K562 (cell line): ENCODE measurements around the gene XPC. TPM values are rescaled to one million over a fixed set of nuclear protein-coding genes. Genes with fewer than 3 reads are reported as not detected.

ENCODE experiments used
- ARID3A ChIP-seq: IDR thresholded peaks from 2 replicates; pipeline ENCODE4 v1.6.1; 2012; ENCODE audit warnings: low read depth, low read length, improper control_type of control experiment, borderline replicate concordance
- CCNT2 ChIP-seq: IDR thresholded peaks from 2 replicates; pipeline ENCODE4 v1.6.1; 2011; ENCODE audit warnings: borderline replicate concordance, low read depth, mild to moderate bottlenecking, moderate library complexity, mixed read lengths, low read length; ENCODE audit not compliant: insufficient read length; ENCODE audit errors: extremely low read depth
- CHCHD3 ChIP-seq: fragments of 250-450 bp; sonication (Bioruptor Pico); IDR thresholded peaks from 2 replicates; pipeline ENCODE4 v2.1.2; 2022; ENCODE audit warnings: mild to moderate bottlenecking
- E2F4 ChIP-seq: sonication (generic); formaldehyde crosslinking; IDR thresholded peaks from 2 replicates; pipeline ENCODE4 v1.8.0; 2022; ENCODE audit warnings: mild to moderate bottlenecking, low read depth, missing genetic modification reagents
- GABPB2 ChIP-seq: fragments of 250-450 bp; sonication (Bioruptor Pico); conservative IDR thresholded peaks from 2 replicates; pipeline ENCODE4 v1.5.1; 2021; ENCODE audit warnings: mild to moderate bottlenecking
- HDAC1 ChIP-seq, 2 experiments: fragments of 450-650 bp; IDR thresholded peaks; 2 replicates each; pipeline ENCODE4 v1.6.1; 2016 to 2017; ENCODE audit warnings: inconsistent platforms in 1 of 2, mild to moderate bottlenecking in 1 of 2, moderate library complexity in 1 of 2
- HDAC2 ChIP-seq: fragments of 450-650 bp; IDR thresholded peaks from 2 replicates; pipeline ENCODE4 v1.6.1; 2016; ENCODE audit warnings: mild to moderate bottlenecking
- HDAC3 ChIP-seq: fragments of 450-650 bp; IDR thresholded peaks from 2 replicates; pipeline ENCODE4 v1.6.1; 2018; ENCODE audit warnings: borderline replicate concordance, mild to moderate bottlenecking, moderate library complexity; ENCODE audit not compliant: partially characterized antibody
- JUN ChIP-seq, 2 experiments: sonication (generic) in 1 of 2; formaldehyde crosslinking in 1 of 2; IDR thresholded peaks; 2 replicates each; pipeline versions ENCODE4 v1.6.1 to v1.8.0; 2012 to 2022; ENCODE audit warnings: borderline replicate concordance in 2 of 2, mild to moderate bottlenecking in 2 of 2, improper control_type of control experiment in 1 of 2, low read depth in 1 of 2, low read length in 1 of 2, missing genetic modification reagents in 1 of 2
- L3MBTL2 ChIP-seq: fragments of 450-650 bp; IDR thresholded peaks from 2 replicates; pipeline ENCODE4 v1.6.1; 2016; ENCODE audit warnings: mild to moderate bottlenecking, moderate library complexity
- NEUROD1 ChIP-seq: fragments of 150-350 bp; IDR thresholded peaks from 2 replicates; pipeline ENCODE4 v1.6.1; 2014; ENCODE audit warnings: borderline replicate concordance, low read length, low read depth; ENCODE audit not compliant: partially characterized antibody
- NFE2 ChIP-seq: IDR thresholded peaks from 2 replicates; pipeline ENCODE4 v1.6.1; 2014; ENCODE audit warnings: antibody characterized with exemption, low read depth
- NRF1 ChIP-seq, 2 experiments: fragments of 450-650 bp; IDR thresholded peaks in 1 of 2; conservative IDR thresholded peaks in 1 of 2; 2 replicates each; pipeline ENCODE4 v1.6.1; 2014; ENCODE audit warnings: mild to moderate bottlenecking in 2 of 2
- SMARCC2 ChIP-seq: fragments of 450-650 bp; IDR thresholded peaks from 2 replicates; pipeline ENCODE4 v1.6.1; 2017; ENCODE audit warnings: antibody characterized with exemption, moderate library complexity, mild to moderate bottlenecking, low read depth
- SMC3 ChIP-seq: conservative IDR thresholded peaks from 2 replicates; pipeline ENCODE4 v1.6.1; 2011; ENCODE audit warnings: low read depth, low read length, improper control_type of control experiment; ENCODE audit not compliant: insufficient read depth
- SNIP1 ChIP-seq: fragments of 450-650 bp; IDR thresholded peaks from 2 replicates; pipeline ENCODE4 v1.7.1; 2017; ENCODE audit warnings: low read depth, mild to moderate bottlenecking
- ZNF274 ChIP-seq: IDR thresholded peaks from 2 replicates; pipeline ENCODE4 v1.6.1; 2011; ENCODE audit warnings: low read depth, mild to moderate bottlenecking, low read length, moderate library complexity, borderline replicate concordance
- ZNF324 ChIP-seq: fragments of 250-450 bp; sonication (Bioruptor Pico); IDR thresholded peaks from 2 replicates; pipeline ENCODE4 v1.4.0; 2020; ENCODE audit warnings: mild to moderate bottlenecking
- ZNF766 ChIP-seq: fragments of 200-800 bp; sonication (Bioruptor generic); conservative IDR thresholded peaks from 2 replicates; pipeline ENCODE4 v1.6.1; 2016; ENCODE audit warnings: missing genetic modification characterization, missing compliant biosample characterization
- polyA plus RNA-seq, 8 experiments: library from polyadenylated mRNA; depleted of rRNA in 4 of 8; stranded (reverse) in 5 of 8; unstranded in 3 of 8; fragments of >200 nt; fragmentation: Nextera tagmentation in 2 of 8; fragmentation: Illumina TruSeq in 1 of 8; extraction: Ambion mirVana in 2 of 8; extraction: Trizol in 1 of 8; gene quantifications; 2 replicates each; pipeline versions ENCODE4 v1.2.1 to v1.2.3, GENCODE V29; 2011 to 2014; ENCODE audit warnings: inconsistent platforms in 1 of 8, missing spikeins in 1 of 8
- total RNA-seq, 7 experiments: library from RNA; depleted of rRNA in 6 of 7; stranded (reverse); fragments of >200 nt in 6 of 7; fragmentation: Illumina TruSeq in 2 of 7; extraction: Trizol in 2 of 7; gene quantifications; 2 replicates each; pipeline versions ENCODE4 v1.2.1 to v1.2.3, GENCODE V29; 2011 to 2021; ENCODE audit warnings: low replicate concordance in 1 of 7
- TF ChIP-seq, protein P1 (sequence below): sonication (generic); formaldehyde crosslinking; IDR thresholded peaks from 2 replicates; pipeline ENCODE4 v1.5.0; 2020; ENCODE audit warnings: missing genetic modification reagents

Gene XPC
- total and polyA plus RNA-seq, 9 of the 15 experiments (the other 6 are each of a cell fraction or from before 2014, with no cell fraction given): 3.8 to 54.7 (median 41.3) TPM

GRCh38 chr3:14216257-14217048, 38.1 kb upstream of the XPC start (continued):
- TF ChIP-seq SMC3 (no peak), SMARCC2 (no peak), SNIP1 (no peak), ZNF324 (CRISPR knock-in tag) (no peak), HDAC3 (no peak), ZNF766 (no peak), GABPB2 (CRISPR knock-in tag) (no peak), JUN (IDR thresholded peaks at IDR 0.05; ENCODE audit: borderline replicate concordance, low read depth, low read length) (no peak), JUN (CRISPR knock-in tag; IDR thresholded peaks at IDR 0.05; ENCODE audit: borderline replicate concordance) (no peak), L3MBTL2 (0 out of 2 replicates have a peak, but pooled peaks have one; percentile 25), HDAC1 (IDR thresholded peaks at IDR 0.05) (no peak), NFE2 (no peak), ZNF274 (no peak), CHCHD3 (no peak), NEUROD1 (no peak), HDAC2 (no peak), ARID3A (no peak), CCNT2 (no peak), E2F4 (CRISPR knock-in tag) (no peak), NRF1 (conservative IDR thresholded peaks at IDR 0.05 in 1 of 2, IDR thresholded peaks at IDR 0.05 in 1 of 2) (no peak)
- TF ChIP-seq, protein P1, sequence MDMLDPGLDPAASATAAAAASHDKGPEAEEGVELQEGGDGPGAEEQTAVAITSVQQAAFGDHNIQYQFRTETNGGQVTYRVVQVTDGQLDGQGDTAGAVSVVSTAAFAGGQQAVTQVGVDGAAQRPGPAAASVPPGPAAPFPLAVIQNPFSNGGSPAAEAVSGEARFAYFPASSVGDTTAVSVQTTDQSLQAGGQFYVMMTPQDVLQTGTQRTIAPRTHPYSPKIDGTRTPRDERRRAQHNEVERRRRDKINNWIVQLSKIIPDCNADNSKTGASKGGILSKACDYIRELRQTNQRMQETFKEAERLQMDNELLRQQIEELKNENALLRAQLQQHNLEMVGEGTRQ (CRISPR knock-in tag): peak; percentile 77
- TF ChIP-seq, all 486 proteins: peak for 14
